HG02623 (cell line): ENCODE data around the gene ANKRD2.
"Not testable (repeated sequence)": the region's sequence is repeated elsewhere in the genome, so short reads cannot be mapped to it uniquely, and the experiment has no call there.

Experiments used
- ATAC-seq: cut with Tn5 transposase; IDR thresholded peaks from one replicate; pipeline ENCODE4 v1.9.1; 2021; ENCODE audit warnings: moderate library complexity; ENCODE audit not compliant: unreplicated experiment

ANKRD2 gene

GRCh38 chr10:97570789-97571471 lies 1.6 kb upstream of the ANKRD2 start:
- no peak for ATAC-seq

GRCh38 chr10:97571622-97572021 lies 957 bp upstream of the ANKRD2 start:
- no peak for ATAC-seq

- no peak for ATAC-seq
Observed at GRCh38 chr10:97573021-97573420, 442 bp downstream of the ANKRD2 start.

- no peak for ATAC-seq
Observed at GRCh38 chr10:97573672-97574071, 1.1 kb downstream of the ANKRD2 start.

- ATAC-seq: no peak
Observed at GRCh38 chr10:97574374-97575126, 2.0 kb downstream of the ANKRD2 start.

- no peak for ATAC-seq
Observed at GRCh38 chr10:97575127-97575668, 2.6 kb downstream of the ANKRD2 start.

- not testable (repeated sequence) for ATAC-seq
Observed at GRCh38 chr10:97576487-97576886, 3.9 kb downstream of the ANKRD2 start.

GRCh38 chr10:97577701-97578100 lies 5.1 kb downstream of the ANKRD2 start:
- no peak for ATAC-seq

- no peak for ATAC-seq
Observed at GRCh38 chr10:97578171-97578844, 5.7 kb downstream of the ANKRD2 start.

GRCh38 chr10:97580421-97581367 lies 8.1 kb downstream of the ANKRD2 start:
- no peak for ATAC-seq

- no peak for ATAC-seq
Observed at GRCh38 chr10:97582169-97582568, 9.6 kb downstream of the ANKRD2 start.

- no peak for ATAC-seq
Observed at GRCh38 chr10:97583476-97583875, 10.9 kb downstream of the ANKRD2 start.

- ATAC-seq: no peak
Observed at GRCh38 chr10:97584060-97584797, 11.7 kb downstream of the ANKRD2 start, which contains the start of gene HOGA1. Gene HOGA1 (plus strand): TSS chr10:97584389. CDS start chr10:97584704, 315 bp downstream.

- ATAC-seq: no peak
Observed at GRCh38 chr10:97584798-97585438, 12.3 kb downstream of the ANKRD2 start.

GRCh38 chr10:97585439-97585811 lies 12.8 kb downstream of the ANKRD2 start:
- no peak for ATAC-seq

- ATAC-seq: no peak
Observed at GRCh38 chr10:97587183-97587582, 14.6 kb downstream of the ANKRD2 start.

- ATAC-seq: no peak
Observed at GRCh38 chr10:97589479-97589878, 16.9 kb downstream of the ANKRD2 start, which contains the start of gene C10orf62. Gene C10orf62 (plus strand): TSS chr10:97589721. CDS start chr10:97589898, 177 bp downstream.

- no peak for ATAC-seq
Observed at GRCh38 chr10:97590082-97590747, 17.6 kb downstream of the ANKRD2 start.
